ENCODE data around the gene TBC1D22A. TPM values are rescaled to one million over a fixed set of nuclear protein-coding genes. Genes with fewer than 3 reads are reported as not detected.

The TBC1D22A gene
- total and polyA plus RNA-seq, 2 donors (not counting 3 experiments of a cell fraction or from before 2014, with no cell fraction given) = 26.1 to 32.4 TPM

DNA sequence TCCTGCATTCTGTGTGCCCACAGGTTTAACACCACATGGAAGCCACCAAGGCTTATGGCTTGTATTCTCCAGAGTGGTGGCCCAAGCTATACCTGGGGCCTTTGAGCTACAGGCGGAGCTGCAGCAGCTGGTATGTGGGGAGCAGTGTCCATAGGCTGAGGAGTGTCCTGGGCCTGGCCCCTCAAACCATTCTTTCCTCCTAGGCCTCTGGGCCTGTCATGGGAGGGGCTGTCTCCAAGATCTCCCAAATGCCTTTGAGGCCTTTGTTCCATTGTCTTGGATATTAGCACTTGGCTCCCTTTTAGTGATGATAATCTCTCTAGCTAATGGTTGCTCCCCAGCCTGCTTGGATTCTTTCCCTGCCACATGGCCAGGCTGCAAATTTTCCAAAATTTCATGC, 6.4 kb upstream of the TBC1D22A start:
- no peaks in the 10 kb centered on the region for H3K27me3 ChIP-seq (ENCODE audit: control insufficient read depth in 2 of 2, insufficient read depth in 2 of 2, low read length in 2 of 2)
- ChIA-PET POLR2A (no interaction called here), CTCF (interaction anchor here (1.0 to 1.5 kb wide), 2 partner anchors 17 to 20 kb away, joined by 3 to 4 read pairs; no protein-coding TSS in a partner anchor)
- no peaks in the 10 kb centered on the region for H3K79me2 ChIP-seq (ENCODE audit: control insufficient read depth, insufficient read depth, low read length)
- H3K36me3 ChIP-seq (ENCODE audit: control insufficient read depth in 2 of 2, extremely low read depth in 1 of 2, insufficient read depth in 2 of 2, low read length in 2 of 2) = no peaks in the 10 kb centered on the region
- no TSS peak for BruUV-seq (replicated peaks)
- no peak overlapping the region for H3K4me2 ChIP-seq (ENCODE audit: insufficient read depth, low read length)
- DNase-seq (ENCODE audit: low read depth, low spot score) (no peak), FAIRE-seq (no peak)
- TF ChIP-seq POLR2A (IDR thresholded peaks at IDR 0.05; ENCODE audit: low read depth, low read length) (no peak), GATA2 (IDR thresholded peaks at IDR 0.05; ENCODE audit: insufficient read depth, insufficient read length, low read depth, low read length) (no peak), EZH2 (IDR thresholded peaks at IDR 0.05; ENCODE audit: borderline replicate concordance, low read depth, low read length, severe bottlenecking) (no peak), MYC (IDR thresholded peaks at IDR 0.05; ENCODE audit: low read depth, low read length) (no peak), JUN (IDR thresholded peaks at IDR 0.05; ENCODE audit: borderline replicate concordance, insufficient read depth, insufficient read length, low read depth) (no peak), FOS (IDR thresholded peaks at IDR 0.05; ENCODE audit: borderline replicate concordance, insufficient read depth, low read length) (no peak), POLR2AphosphoS5 (IDR thresholded peaks at IDR 0.05; ENCODE audit: insufficient read depth, low read depth, low read length) (no peak)
- TF ChIP-seq, protein P1, sequence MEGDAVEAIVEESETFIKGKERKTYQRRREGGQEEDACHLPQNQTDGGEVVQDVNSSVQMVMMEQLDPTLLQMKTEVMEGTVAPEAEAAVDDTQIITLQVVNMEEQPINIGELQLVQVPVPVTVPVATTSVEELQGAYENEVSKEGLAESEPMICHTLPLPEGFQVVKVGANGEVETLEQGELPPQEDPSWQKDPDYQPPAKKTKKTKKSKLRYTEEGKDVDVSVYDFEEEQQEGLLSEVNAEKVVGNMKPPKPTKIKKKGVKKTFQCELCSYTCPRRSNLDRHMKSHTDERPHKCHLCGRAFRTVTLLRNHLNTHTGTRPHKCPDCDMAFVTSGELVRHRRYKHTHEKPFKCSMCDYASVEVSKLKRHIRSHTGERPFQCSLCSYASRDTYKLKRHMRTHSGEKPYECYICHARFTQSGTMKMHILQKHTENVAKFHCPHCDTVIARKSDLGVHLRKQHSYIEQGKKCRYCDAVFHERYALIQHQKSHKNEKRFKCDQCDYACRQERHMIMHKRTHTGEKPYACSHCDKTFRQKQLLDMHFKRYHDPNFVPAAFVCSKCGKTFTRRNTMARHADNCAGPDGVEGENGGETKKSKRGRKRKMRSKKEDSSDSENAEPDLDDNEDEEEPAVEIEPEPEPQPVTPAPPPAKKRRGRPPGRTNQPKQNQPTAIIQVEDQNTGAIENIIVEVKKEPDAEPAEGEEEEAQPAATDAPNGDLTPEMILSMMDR (IDR thresholded peaks at IDR 0.05; ENCODE audit: extremely low read depth in 1 of 2, insufficient read depth in 1 of 2, low read depth in 1 of 2, low read length in 2 of 2) = no peak
- TF ChIP-seq, protein P2, sequence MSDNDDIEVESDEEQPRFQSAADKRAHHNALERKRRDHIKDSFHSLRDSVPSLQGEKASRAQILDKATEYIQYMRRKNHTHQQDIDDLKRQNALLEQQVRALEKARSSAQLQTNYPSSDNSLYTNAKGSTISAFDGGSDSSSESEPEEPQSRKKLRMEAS (IDR thresholded peaks at IDR 0.05; ENCODE audit: insufficient read depth, insufficient read length) = no peak
- intact Hi-C loops (cut with micrococcal nuclease) (no loop called here), dilution Hi-C loops (cut with MboI; ENCODE audit: extremely low pct_ligation_motif_present, low sequenced_read_pairs) (no loop called here)
- peaks cover 34% of the 10 kb centered on the region for H3K4me1 ChIP-seq (ENCODE audit: control insufficient read depth, extremely low read depth, insufficient read depth, low read length)
- H2AFZ ChIP-seq (ENCODE audit: low read depth, low read length) = no peak overlapping the region
- no peak overlapping the region for H3K4me3 ChIP-seq (replicated peaks in 1 of 3; ENCODE audit: insufficient read depth in 1 of 3, low read depth in 1 of 3, low read length in 3 of 3)
- H4K20me1 ChIP-seq (replicated peaks; ENCODE audit: control insufficient read depth, extremely low read depth, insufficient read depth, low read length) = no peaks in the 10 kb centered on the region
- H3K9me1 ChIP-seq (replicated peaks; ENCODE audit: control insufficient read depth, extremely low read depth, insufficient read depth, low read length) = no peaks in the 10 kb centered on the region
- no peaks in the 10 kb centered on the region for H3K9me3 ChIP-seq (replicated peaks; ENCODE audit: control insufficient read depth, insufficient read depth, low read length)
- no peak overlapping the region for H3K9ac ChIP-seq (replicated peaks; ENCODE audit: extremely low read depth, insufficient read depth, low read length)
- H3K27ac ChIP-seq (ENCODE audit: insufficient read depth, low read depth, low read length) = no peak overlapping the region
